ENCODE results near the gene USP43.
"Not testable (repeated sequence)": the region's sequence is repeated elsewhere in the genome, so short reads cannot be mapped to it uniquely, and the experiment has no call there.

USP43 gene

GRCh38 chr17:9661027-9661426 lies 15.7 kb downstream of the USP43 start:
- no peak for DNase-seq

- DNase-seq: not testable (repeated sequence)
Observed at GRCh38 chr17:9663511-9663910, 18.2 kb downstream of the USP43 start.

- DNase-seq: no peak
Observed at GRCh38 chr17:9666461-9667050, 21.2 kb downstream of the USP43 start.

GRCh38 chr17:9668517-9668916 lies 23.2 kb downstream of the USP43 start:
- DNase-seq: no peak

- DNase-seq: no peak
Observed at GRCh38 chr17:9669551-9670008, 24.3 kb downstream of the USP43 start.

- no peak for DNase-seq
Observed at GRCh38 chr17:9670596-9670995, 25.3 kb downstream of the USP43 start.

- DNase-seq: no peak
Observed at GRCh38 chr17:9671559-9671958, 26.2 kb downstream of the USP43 start.

- no peak for DNase-seq
Observed at GRCh38 chr17:9672266-9672665, 26.9 kb downstream of the USP43 start.

GRCh38 chr17:9672691-9673090 lies 27.4 kb downstream of the USP43 start:
- no peak for DNase-seq

GRCh38 chr17:9676084-9676483 lies 30.8 kb downstream of the USP43 start:
- DNase-seq: no peak

GRCh38 chr17:9676820-9677310 lies 31.5 kb downstream of the USP43 start:
- DNase-seq: no peak

GRCh38 chr17:9677411-9677810 lies 32.1 kb downstream of the USP43 start:
- DNase-seq: no peak

GRCh38 chr17:9677896-9678295 lies 32.6 kb downstream of the USP43 start:
- DNase-seq: no peak

- no peak for DNase-seq
Observed at GRCh38 chr17:9684955-9685621, 39.8 kb downstream of the USP43 start.

GRCh38 chr17:9693755-9694154 lies 48.4 kb downstream of the USP43 start:
- no peak for DNase-seq

- no peak for DNase-seq
Observed at GRCh38 chr17:9696279-9697044, 51.1 kb downstream of the USP43 start.

GRCh38 chr17:9700136-9700535 lies 54.8 kb downstream of the USP43 start:
- no peak for DNase-seq

GRCh38 chr17:9700754-9701476 lies 55.6 kb downstream of the USP43 start:
- no peak for DNase-seq

- DNase-seq: no peak
Observed at GRCh38 chr17:9702482-9702881, 57.2 kb downstream of the USP43 start.

GRCh38 chr17:9702914-9703780 lies 57.8 kb downstream of the USP43 start:
- no peak for DNase-seq

- DNase-seq: no peak
Observed at GRCh38 chr17:9703781-9704082, 58.4 kb downstream of the USP43 start.

- DNase-seq: no peak
Observed at GRCh38 chr17:9705745-9706144, 60.4 kb downstream of the USP43 start.

Measured in SHP77 treated with DMSO at 0.1 percent for 48 hours (cell line).